Measurements from ENCODE around the gene LUZP1. TPM values are rescaled to one million over a fixed set of nuclear protein-coding genes. Genes with fewer than 3 reads are reported as not detected.

LUZP1 gene
- total RNA-seq, 2 experiments from 2014 or later: 20.1 to 23.7 TPM

GRCh38 chr1:23185381-23185780, 16.7 kb upstream of the LUZP1 start:
- Histone ChIP-seq H3K4me1 (ENCODE audit: insufficient read depth, low read length) (peaks cover 11% of the 10 kb centered on the region), H3K27me3 (ENCODE audit: control insufficient read depth in 1 of 2, insufficient read depth in 2 of 2, low read length in 2 of 2) (no peaks in the 10 kb centered on the region), H3K9me3 (ENCODE audit: control insufficient read depth in 1 of 2, insufficient read depth in 1 of 2, low read length in 2 of 2) (no peaks in the 10 kb centered on the region), H3K4me3 (ENCODE audit: low read length) (no peak overlapping the region), H3K27ac (ENCODE audit: low read depth in 1 of 2, low read length in 2 of 2) (no peak overlapping the region), H3K36me3 (ENCODE audit: insufficient read depth, low read length) (no peaks in the 10 kb centered on the region)
- H3K9me3 Mint-ChIP-seq: no peaks in the 10 kb centered on the region
- peaks cover 5% of the 10 kb centered on the region for H3K27me3 Mint-ChIP-seq
- ChIA-PET POLR2A (interaction anchor here (0.9 to 4.8 kb wide), 6 partner anchors 66 to 105 kb away, joined by 3 to 38 read pairs (median 6); no protein-coding TSS in a partner anchor), CTCF (interaction anchor here (0.6 to 7.1 kb wide), 25 partner anchors 7 to 154 kb away, joined by 3 to 160 read pairs (median 5); partner anchors contain the start of gene LUZP1)
- intact Hi-C loops (cut with DNase I, micrococcal nuclease): loop anchor here (10.0 kb wide), 2 partner anchors 211 to 481 kb away; partner anchors contain the start of gene LACTBL1 (in 1 of the 2)
- no peaks in the 10 kb centered on the region for H3K36me3 Mint-ChIP-seq (ENCODE audit: low read depth)
- no peak overlapping the region for H3K4me3 Mint-ChIP-seq
- H3K27ac Mint-ChIP-seq: no peak overlapping the region
- no peak for DNase-seq
- H3K4me1 Mint-ChIP-seq (ENCODE audit: low read depth): peaks cover 10% of the 10 kb centered on the region
- no peak for TF ChIP-seq CTCF (IDR thresholded peaks at IDR 0.05)
- no peak for ATAC-seq (ENCODE audit: poor library complexity)

- TF ChIP-seq CTCF (IDR thresholded peaks at IDR 0.05): peak; percentile 97
- Histone ChIP-seq H3K4me1 (ENCODE audit: insufficient read depth, low read length) (peaks cover 11% of the 10 kb centered on the region), H3K9me3 (ENCODE audit: control insufficient read depth in 1 of 2, insufficient read depth in 1 of 2, low read length in 2 of 2) (no peaks in the 10 kb centered on the region), H3K27me3 (ENCODE audit: control insufficient read depth in 1 of 2, insufficient read depth in 2 of 2, low read length in 2 of 2) (no peaks in the 10 kb centered on the region), H3K4me3 (ENCODE audit: low read length) (peak overlapping the region; percentile 26), H3K36me3 (ENCODE audit: insufficient read depth, low read length) (no peaks in the 10 kb centered on the region), H3K27ac (ENCODE audit: low read depth in 1 of 2, low read length in 2 of 2) (no peak overlapping the region)
- DNase-seq (peak in 12 of 14 experiments; percentile 8 to 81 (median 34)), ATAC-seq (ENCODE audit: poor library complexity) (peak; percentile 48)
- ChIA-PET CTCF (interaction anchor here (0.6 to 7.1 kb wide), 29 partner anchors 8 to 153 kb away, joined by 3 to 160 read pairs (median 5); partner anchors contain the start of gene LUZP1), POLR2A (interaction anchor here (0.6 to 4.8 kb wide), 9 partner anchors 15 to 735 kb away, joined by 3 to 38 read pairs (median 4); no protein-coding TSS in a partner anchor)
- Mint-ChIP-seq H3K27me3 (peaks cover 5% of the 10 kb centered on the region), H3K36me3 (ENCODE audit: low read depth) (no peaks in the 10 kb centered on the region), H3K9me3 (no peaks in the 10 kb centered on the region), H3K27ac (no peak overlapping the region), H3K4me3 (peak overlapping the region; percentile 38), H3K4me1 (ENCODE audit: low read depth) (peaks cover 10% of the 10 kb centered on the region)
- intact Hi-C loops (cut with DNase I, micrococcal nuclease): loop anchor here (1.0 to 10.0 kb wide), 3 partner anchors 86 to 480 kb away; partner anchors contain the start of gene LACTBL1 (in 1 of the 2)
Observed at GRCh38 chr1:23184212-23184934, 15.7 kb upstream of the LUZP1 start.

DNA sequence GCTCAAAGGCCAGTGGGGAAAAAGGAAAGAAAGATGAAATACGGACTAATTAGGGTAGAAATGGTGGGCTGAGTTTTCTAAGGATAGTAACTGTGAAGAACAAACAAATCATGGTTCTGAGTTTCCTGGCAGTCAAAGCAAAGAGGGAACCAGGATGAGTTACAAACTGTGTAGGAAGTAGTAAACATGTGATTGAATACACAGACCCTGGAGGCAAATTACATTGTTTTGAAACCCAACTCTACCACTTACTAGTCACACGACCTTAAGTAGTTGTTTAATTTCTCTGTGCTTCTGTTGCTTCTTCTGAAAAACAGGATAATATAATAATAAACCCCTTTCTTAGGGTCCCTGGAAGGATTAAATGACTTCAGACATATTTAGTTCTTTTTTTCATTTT, 11.2 kb upstream of the LUZP1 start:
- Mint-ChIP-seq H3K4me1 (ENCODE audit: low read depth) (peaks cover 10% of the 10 kb centered on the region), H3K27ac (no peak overlapping the region), H3K36me3 (ENCODE audit: low read depth) (no peaks in the 10 kb centered on the region), H3K4me3 (no peak overlapping the region), H3K9me3 (no peaks in the 10 kb centered on the region), H3K27me3 (peaks cover 37% of the 10 kb centered on the region)
- no peaks in the 10 kb centered on the region for H3K27me3 ChIP-seq (ENCODE audit: control insufficient read depth in 1 of 2, insufficient read depth in 2 of 2, low read length in 2 of 2)
- peaks cover 23% of the 10 kb centered on the region for H3K4me1 ChIP-seq (ENCODE audit: insufficient read depth, low read length)
- intact Hi-C loops (cut with DNase I, micrococcal nuclease): loop anchor here (10.0 kb wide), 2 partner anchors 205 to 475 kb away; partner anchors contain the start of gene LACTBL1 (in 1 of the 2)
- no peak overlapping the region for H3K27ac ChIP-seq (ENCODE audit: low read depth in 1 of 2, low read length in 2 of 2)
- no peak for DNase-seq
- H3K9me3 ChIP-seq (ENCODE audit: control insufficient read depth in 1 of 2, insufficient read depth in 1 of 2, low read length in 2 of 2): no peaks in the 10 kb centered on the region
- ChIA-PET CTCF (interaction anchor here (1.8 to 2.2 kb wide), 2 partner anchors 11 to 81 kb away, joined by 5 to 6 read pairs; partner anchors contain the start of gene LUZP1), POLR2A (interaction anchor here (0.7 to 1.6 kb wide), 3 partner anchors 81 to 188 kb away, joined by 4 to 5 read pairs (median 4); no protein-coding TSS in a partner anchor)
- no peak overlapping the region for H3K4me3 ChIP-seq (ENCODE audit: low read length)
- no peaks in the 10 kb centered on the region for H3K36me3 ChIP-seq (ENCODE audit: insufficient read depth, low read length)
- TF ChIP-seq CTCF (IDR thresholded peaks at IDR 0.05): no peak
- ATAC-seq (ENCODE audit: poor library complexity): no peak
